HG03108 (cell line): ENCODE data around the gene ITPR3.
A peak's percentile ranks its signal among the peaks of the same experiment; 100 is the strongest.

Source experiments
- ATAC-seq: cut with Tn5 transposase; IDR thresholded peaks from one replicate; pipeline ENCODE4 v1.9.1; 2021; ENCODE audit warnings: moderate library complexity; ENCODE audit not compliant: unreplicated experiment

Gene ITPR3

DNA sequence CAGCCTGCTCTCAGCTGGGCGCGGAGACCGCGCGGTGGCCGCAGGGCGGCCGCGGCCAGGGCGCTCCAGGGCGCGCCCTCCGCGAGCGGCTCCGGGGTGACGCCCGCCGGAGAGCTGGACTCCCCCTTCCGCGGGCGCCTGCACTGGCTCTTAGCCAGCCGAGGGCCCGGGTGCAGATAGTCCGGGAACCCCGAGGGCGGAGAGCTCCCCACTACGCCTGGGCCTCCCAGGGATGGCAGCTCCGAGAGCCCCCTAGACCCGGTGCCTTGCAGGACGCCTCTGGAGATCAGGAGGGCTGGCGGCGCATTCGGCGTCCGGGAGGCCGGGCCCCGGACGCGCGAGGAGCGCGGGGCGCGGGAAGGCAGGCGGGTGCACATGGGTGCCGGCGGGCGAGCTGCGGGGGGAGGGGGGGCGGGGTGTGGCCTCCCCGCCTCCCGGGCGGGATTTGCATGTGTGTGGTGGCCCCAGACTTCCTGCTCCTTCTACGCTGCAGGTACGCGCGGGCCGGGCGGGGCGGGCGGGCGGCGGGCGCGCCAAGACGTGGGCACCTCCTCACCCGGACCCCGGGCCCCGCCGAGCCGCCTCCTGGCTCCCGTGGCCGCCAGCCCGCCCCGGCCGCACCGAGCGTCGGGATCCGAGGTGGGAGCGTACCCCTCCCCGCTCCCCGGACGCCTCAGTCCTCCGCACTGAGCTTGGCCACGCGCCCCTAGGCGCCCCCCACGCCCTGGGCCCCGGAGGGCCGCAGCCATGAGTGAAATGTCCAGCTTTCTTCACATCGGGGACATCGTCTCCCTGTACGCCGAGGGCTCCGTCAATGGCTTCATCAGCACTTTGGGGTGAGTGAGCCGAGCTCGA, at the start of gene ITPR3:
ITPR3 (plus strand) TSS at position 467 of the 855 bp plus-strand sequence; CDS start at position 748, 281 bp downstream.
- ATAC-seq: peak; percentile 51

DNA sequence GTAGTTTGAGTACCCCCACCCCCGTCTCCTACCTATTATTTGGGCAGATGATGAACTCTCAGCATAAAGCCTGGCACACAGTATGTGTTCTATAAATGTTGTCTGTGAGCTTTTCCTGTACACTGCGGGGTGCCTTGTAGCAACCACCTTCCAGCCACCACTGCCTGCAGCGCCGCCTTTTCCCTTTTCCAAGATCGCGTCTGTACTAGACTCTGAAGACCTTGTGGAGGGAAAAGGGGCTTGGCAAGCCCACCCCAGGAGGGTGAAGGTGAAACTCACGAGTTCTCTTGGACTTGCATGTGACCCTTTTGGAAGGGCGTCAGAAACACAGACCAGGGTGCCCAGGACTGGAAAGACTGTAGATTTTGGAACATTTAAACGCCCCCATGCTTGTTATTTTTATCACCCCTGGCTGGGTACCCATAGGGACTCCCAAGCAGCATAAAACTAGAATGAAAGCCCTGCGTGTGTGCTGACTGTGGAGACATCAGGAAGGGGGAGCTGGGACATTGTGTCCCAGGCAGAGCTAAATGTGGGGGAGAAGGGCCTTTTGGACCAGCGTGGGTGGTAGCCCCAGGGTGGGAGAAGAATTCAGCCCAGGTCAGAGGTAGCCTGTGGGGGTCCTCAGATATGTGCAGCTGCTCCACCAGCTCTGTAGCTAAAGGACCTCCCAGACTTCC, 49.3 kb upstream of the ITPR3 start:
- ATAC-seq: no peak

DNA sequence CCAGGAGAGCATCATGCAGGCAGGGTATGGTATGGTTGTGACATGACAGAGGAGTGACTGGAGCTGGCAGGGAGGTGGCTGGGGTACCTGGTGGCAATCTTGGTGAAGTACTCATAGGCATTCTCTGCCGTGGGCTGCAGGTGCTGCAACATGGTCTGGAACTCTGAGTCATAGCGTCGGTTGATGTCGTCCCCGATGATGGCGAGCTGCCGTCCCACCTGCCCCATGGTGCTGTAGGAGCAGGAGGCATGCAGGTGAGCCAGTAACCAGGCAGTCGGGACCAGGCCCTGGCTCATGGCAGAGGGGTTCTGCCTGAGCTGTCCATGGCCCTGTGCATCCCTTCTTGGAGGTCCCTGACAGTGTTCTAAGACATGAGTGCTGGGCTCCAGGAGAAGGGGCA, 45.9 kb upstream of the ITPR3 start:
- no peak for ATAC-seq

- ATAC-seq: no peak
Measured at GRCh38 chr6:33576668-33577067, 44.5 kb upstream of the ITPR3 start.

- no peak for ATAC-seq
Measured at GRCh38 chr6:33577106-33577535, 44.0 kb upstream of the ITPR3 start.

DNA sequence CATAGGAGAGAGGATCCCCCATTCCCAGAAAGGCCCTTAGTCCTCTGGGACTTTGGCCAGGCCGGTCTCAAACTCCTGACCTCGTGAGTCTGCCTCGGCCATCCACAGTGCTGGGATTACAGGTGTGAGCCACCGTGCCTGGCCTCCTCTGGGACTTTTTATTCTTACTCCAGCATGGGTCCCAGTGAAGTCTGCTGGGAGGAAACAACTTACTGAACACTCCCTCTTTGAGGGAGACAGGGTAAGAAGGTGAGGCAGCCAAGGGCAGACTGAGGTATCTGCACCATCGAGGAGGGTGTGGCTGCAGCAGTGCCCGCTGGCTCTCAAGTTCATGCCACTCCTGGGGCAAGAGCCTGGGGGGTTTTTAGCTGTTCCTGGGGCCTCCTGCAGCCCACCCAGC, 43.4 kb upstream of the ITPR3 start:
- ATAC-seq: no peak

- no peak for ATAC-seq
Measured at GRCh38 chr6:33578164-33578563, 43.0 kb upstream of the ITPR3 start.

DNA sequence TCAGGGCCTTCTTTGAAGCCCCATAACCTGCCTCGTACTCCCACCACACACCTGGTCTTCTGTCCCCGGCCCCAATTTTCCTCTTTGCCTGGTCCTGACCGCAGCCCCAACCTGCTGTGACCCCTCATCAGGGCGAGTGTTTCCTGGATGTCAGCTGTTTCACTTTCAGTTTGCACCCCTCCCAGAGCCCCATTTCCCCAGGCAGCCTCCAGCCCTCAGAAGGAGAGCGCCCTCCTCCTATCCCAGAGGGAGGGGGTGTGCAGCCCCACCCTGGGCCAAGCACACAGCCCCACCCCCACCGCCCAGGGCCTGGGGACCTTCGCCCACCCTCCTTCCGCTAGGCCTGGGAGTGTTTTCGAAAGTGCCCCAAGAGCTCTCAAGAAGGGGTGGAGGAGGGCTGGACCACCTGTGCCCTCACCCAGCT, 42.5 kb upstream of the ITPR3 start:
- no peak for ATAC-seq

GRCh38 chr6:33579828-33580714, 41.1 kb upstream of the ITPR3 start, which contains the start of gene BAK1:
TSS of gene BAK1 (minus strand) at chr6:33580276. CDS start at chr6:33577604, 2,672 bp downstream.
- ATAC-seq: peak; percentile 84

GRCh38 chr6:33581186-33581585, 39.9 kb upstream of the ITPR3 start:
- ATAC-seq: no peak

DNA sequence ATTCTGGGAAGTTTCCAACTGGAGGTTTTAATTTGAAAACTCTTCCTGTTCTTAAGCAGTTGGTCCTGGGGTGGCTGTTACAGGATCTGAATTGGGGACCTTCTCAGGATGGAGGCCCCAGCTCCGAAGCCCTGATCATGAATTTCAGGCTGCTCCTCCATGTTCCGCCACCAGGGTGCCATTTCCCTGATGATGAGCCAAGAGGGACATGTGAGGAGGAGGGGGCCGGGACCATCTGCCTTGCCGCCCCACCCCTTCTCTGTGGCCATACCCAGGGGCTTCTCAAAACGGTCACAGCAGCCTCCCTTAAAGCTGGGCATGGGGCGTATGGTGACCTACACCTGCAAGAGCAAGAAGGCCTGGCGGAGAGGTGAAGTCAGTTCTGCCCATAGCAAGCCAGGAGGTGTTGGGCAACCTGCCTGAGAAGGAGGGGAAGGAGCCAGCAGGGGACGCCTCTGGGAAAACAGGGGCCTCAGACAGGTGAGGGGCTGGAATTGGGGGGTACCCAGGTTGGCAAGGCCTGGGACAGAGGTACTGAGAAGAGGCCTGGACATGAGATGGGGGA, 37.4 kb upstream of the ITPR3 start:
- no peak for ATAC-seq

GRCh38 chr6:33584700-33585402, 36.3 kb upstream of the ITPR3 start:
- no peak for ATAC-seq

DNA sequence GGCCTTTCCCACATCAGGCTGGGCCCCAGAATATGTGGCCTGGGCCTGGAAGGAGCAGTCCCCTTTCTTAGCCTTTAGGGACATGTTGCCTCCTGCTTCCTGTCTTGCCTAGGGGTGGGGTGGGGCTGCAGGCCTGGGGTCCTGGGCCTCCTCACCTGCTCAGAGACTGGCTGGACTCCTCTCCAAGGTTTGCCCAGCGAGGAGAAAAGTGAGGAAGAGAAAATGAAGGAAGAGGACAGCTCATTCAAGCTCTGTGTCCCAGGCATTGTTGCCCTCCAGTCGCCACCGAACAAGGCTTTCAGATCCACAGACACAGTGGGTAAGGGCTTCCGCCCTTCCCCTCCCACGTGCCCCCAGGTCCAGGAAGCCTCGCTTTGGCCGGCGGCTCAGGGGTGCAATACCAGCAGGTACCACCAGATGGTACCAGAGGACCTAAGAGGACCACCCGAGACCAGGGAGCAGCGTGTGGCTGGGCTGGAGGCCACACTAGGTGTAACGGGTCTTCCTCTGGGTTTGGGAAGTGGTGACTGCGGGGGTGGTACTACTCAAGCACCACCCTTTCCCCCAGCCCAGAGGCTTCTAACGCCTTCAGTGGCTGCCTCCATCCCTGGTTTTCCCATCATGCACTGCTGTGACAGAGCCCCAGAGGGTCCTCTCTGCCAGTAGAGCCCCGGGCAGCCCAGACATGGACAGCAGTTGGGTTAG, 35.6 kb upstream of the ITPR3 start:
- no peak for ATAC-seq

GRCh38 chr6:33586108-33586640, 34.9 kb upstream of the ITPR3 start:
- ATAC-seq: no peak

DNA sequence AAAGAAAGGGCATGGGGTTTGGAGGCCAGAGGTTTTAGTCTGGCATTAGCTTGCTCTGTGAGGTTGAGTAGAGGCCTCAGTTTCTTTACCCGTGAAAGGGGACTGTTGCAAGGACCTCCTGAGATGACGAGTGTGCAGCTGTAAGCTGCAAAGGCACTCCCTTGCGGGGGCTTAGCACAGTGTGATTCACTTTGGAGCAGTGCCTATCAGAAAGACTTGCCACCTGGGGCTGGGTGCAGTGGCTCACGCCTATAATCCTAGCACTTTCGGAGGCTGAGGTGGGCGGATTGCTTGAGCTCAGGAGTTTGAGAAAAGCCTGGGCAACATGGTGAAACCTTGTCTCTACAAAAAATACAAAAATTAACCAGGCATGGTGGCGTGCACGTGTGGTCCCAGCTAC, 33.6 kb upstream of the ITPR3 start:
- no peak for ATAC-seq

DNA sequence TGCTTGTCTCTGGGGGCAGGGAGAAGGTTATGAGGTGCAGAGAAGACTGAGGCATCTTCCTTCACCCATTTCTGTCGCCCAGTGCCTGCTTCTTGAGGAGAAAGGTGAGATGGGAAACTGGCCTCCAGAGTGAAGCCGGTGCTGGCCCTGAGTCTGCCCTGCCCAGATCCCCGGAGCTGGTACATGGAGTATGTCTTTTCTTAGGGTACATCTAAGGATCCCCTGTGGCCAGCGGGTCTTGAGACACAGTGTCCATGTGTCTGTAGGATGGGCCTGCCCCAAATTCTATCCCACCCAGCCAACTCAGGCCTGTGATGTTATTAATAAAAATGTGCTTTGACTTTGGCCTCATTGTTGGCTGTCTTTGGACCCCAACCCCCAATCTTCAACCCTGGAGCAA, 32.2 kb upstream of the ITPR3 start:
- no peak for ATAC-seq

DNA sequence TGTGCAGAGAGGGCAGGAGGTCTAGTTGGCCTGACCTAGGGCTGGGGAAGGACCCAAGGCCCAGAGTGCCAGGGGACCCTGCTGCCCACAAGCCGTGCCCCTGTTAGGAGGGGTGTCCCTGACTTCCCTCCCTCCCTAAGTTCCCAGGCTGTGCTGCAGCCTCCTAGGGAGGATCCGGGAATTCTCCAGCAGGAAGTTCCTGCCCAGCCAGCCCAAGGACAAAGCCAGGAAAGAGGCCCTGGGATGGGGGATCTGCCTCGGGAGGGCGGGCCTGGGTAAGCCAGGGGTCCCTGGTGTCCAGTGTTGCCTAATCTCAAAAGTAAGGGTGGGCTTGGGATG, 31.8 kb upstream of the ITPR3 start:
- ATAC-seq: no peak

GRCh38 chr6:33589731-33590530, 31.2 kb upstream of the ITPR3 start:
- no peak for ATAC-seq
